Endothelial cell of umbilical vein (primary cell): Measurements from ENCODE around the gene C5. TPM values are rescaled to one million over a fixed set of nuclear protein-coding genes. Genes with fewer than 3 reads are reported as not detected.

Experiments
- BruUV-seq: library from RNA; stranded (reverse); fragments of 400-500 nt; replicated peaks from 2 replicates; lab custom pipeline; 2021; lab: Mats Ljungman, UMichigan
- CTCF ChIA-PET: fragments of 300-600, 350-600 bp; sonication (Branson Sonifier 250); formaldehyde crosslinking; loops from one replicate; lab custom pipeline; 2021; ENCODE audit warnings: antibody characterized with exemption, inconsistent platforms; lab: Charles Lee
- POLR2A ChIA-PET: fragments of 300-600, 350-600 bp; sonication (Branson Sonifier 250); formaldehyde crosslinking; loops from one replicate; lab custom pipeline; 2021; ENCODE audit warnings: antibody characterized with exemption, inconsistent platforms; lab: Charles Lee
- DNase-seq: peaks from one replicate; pipeline ENCODE4 v3.0.0-alpha.2; 2011; ENCODE audit warnings: low read depth, low spot score
- FAIRE-seq: peaks from 2 replicates; lab custom pipeline; 2011; peaks lifted over from hg19 to GRCh38; lab: Jason Lieb, UNC
- H2AFZ ChIP-seq: 2 replicates; pipeline ENCODE4 v1.6.0; 2012; ENCODE audit warnings: low read depth, low read length, control low read depth, inconsistent platforms
- H3K27ac ChIP-seq: 2 replicates; pipeline ENCODE4 v1.5.1; 2011; ENCODE audit warnings: low read depth, mild to moderate bottlenecking, control low read depth, low read length, moderate library complexity; ENCODE audit not compliant: insufficient read depth
- H3K27me3 ChIP-seq, 2 experiments: 2 replicates each; pipeline versions ENCODE4 v1.6.0 to v1.6.1; 2011; ENCODE audit warnings: low read length in 2 of 2, mixed read lengths in 1 of 2; ENCODE audit not compliant: control insufficient read depth in 2 of 2, insufficient read depth in 2 of 2
- H3K36me3 ChIP-seq, 2 experiments: 2 replicates in 1 of 2; 3 replicates in 1 of 2; pipeline ENCODE4 v1.5.1; 2011; ENCODE audit warnings: low read length in 2 of 2, mild to moderate bottlenecking in 1 of 2, moderate library complexity in 1 of 2; ENCODE audit not compliant: control insufficient read depth in 2 of 2, insufficient read depth in 2 of 2; ENCODE audit errors: extremely low read depth in 1 of 2
- H3K4me1 ChIP-seq: 3 replicates; pipeline ENCODE4 v1.5.1; 2011; ENCODE audit warnings: mild to moderate bottlenecking, low read length; ENCODE audit not compliant: control insufficient read depth, insufficient read depth; ENCODE audit errors: extremely low read depth
- H3K4me2 ChIP-seq: 2 replicates; pipeline ENCODE4 v1.6.1; 2011; ENCODE audit warnings: low read length, control low read depth, mixed read lengths; ENCODE audit not compliant: insufficient read depth
- H3K4me3 ChIP-seq, 3 experiments: fragments of 200-600 bp in 1 of 3; sonication (generic), shearing (Covaris generic) in 1 of 3; replicated peaks in 1 of 3; 2 replicates each; pipeline ENCODE4 v1.5.1; 2011 to 2016; ENCODE audit warnings: control low read depth in 3 of 3, low read length in 3 of 3, mild to moderate bottlenecking in 2 of 3, inconsistent platforms in 1 of 3, low read depth in 1 of 3, moderate library complexity in 1 of 3; ENCODE audit not compliant: insufficient read depth in 1 of 3
- H3K79me2 ChIP-seq: 2 replicates; pipeline ENCODE4 v1.6.0; 2012; ENCODE audit warnings: low read length, inconsistent platforms; ENCODE audit not compliant: control insufficient read depth, insufficient read depth
- H3K9ac ChIP-seq: replicated peaks from 2 replicates; pipeline ENCODE3; 2011; ENCODE audit warnings: low read length, control low read depth; ENCODE audit not compliant: insufficient read depth; ENCODE audit errors: extremely low read depth
- H3K9me1 ChIP-seq: replicated peaks from 3 replicates; pipeline ENCODE4 v1.6.0; 2011; ENCODE audit warnings: mild to moderate bottlenecking, low read length; ENCODE audit not compliant: control insufficient read depth, insufficient read depth; ENCODE audit errors: extremely low read depth
- H3K9me3 ChIP-seq: replicated peaks from 2 replicates; pipeline ENCODE4 v1.5.1; 2012; ENCODE audit warnings: low read length, inconsistent platforms; ENCODE audit not compliant: control insufficient read depth, insufficient read depth
- H4K20me1 ChIP-seq: replicated peaks from 2 replicates; pipeline ENCODE3; 2011; ENCODE audit warnings: mild to moderate bottlenecking, low read length; ENCODE audit not compliant: control insufficient read depth, insufficient read depth; ENCODE audit errors: extremely low read depth
- CTCF ChIP-seq, 2 donors: IDR thresholded peaks; 1 replicate in 1 of 2; 2 replicates in 1 of 2; pipeline ENCODE4 v1.5.1; 2011; ENCODE audit warnings: low read length in 2 of 2, mild to moderate bottlenecking in 2 of 2, moderate library complexity in 2 of 2, control low read depth in 1 of 2, inconsistent platforms in 1 of 2, low read depth in 1 of 2; ENCODE audit not compliant: insufficient read depth in 1 of 2; ENCODE audit errors: extremely low read depth in 1 of 2
- EZH2 ChIP-seq: IDR thresholded peaks from 2 replicates; pipeline ENCODE4 v1.6.1; 2012; ENCODE audit warnings: borderline replicate concordance, low read depth, mild to moderate bottlenecking, moderate library complexity, low read length, inconsistent platforms; ENCODE audit not compliant: severe bottlenecking
- FOS ChIP-seq: IDR thresholded peaks from 2 replicates; pipeline ENCODE4 v1.6.1; 2011; ENCODE audit warnings: mild to moderate bottlenecking, low read length, moderate library complexity, borderline replicate concordance; ENCODE audit not compliant: insufficient read depth
- GATA2 ChIP-seq: IDR thresholded peaks from 2 replicates; pipeline ENCODE4 v1.7.0; 2011; ENCODE audit warnings: low read depth, mild to moderate bottlenecking, moderate library complexity, mixed read lengths, low read length; ENCODE audit not compliant: insufficient read length, insufficient read depth
- JUN ChIP-seq: IDR thresholded peaks from 2 replicates; pipeline ENCODE4 v1.6.1; 2011; ENCODE audit warnings: borderline replicate concordance, low read depth; ENCODE audit not compliant: insufficient read length, insufficient read depth
- MAX ChIP-seq: IDR thresholded peaks from 2 replicates; pipeline ENCODE4 v1.6.1; 2011; ENCODE audit not compliant: insufficient read depth, insufficient read length
- MYC ChIP-seq: IDR thresholded peaks from one replicate; pipeline ENCODE4 v1.6.1; 2011; ENCODE audit warnings: mild to moderate bottlenecking, low read depth, low read length
- POLR2A ChIP-seq: IDR thresholded peaks from 2 replicates; pipeline ENCODE4 v1.6.1; 2012; ENCODE audit warnings: low read depth, mild to moderate bottlenecking, control low read depth, low read length
- POLR2AphosphoS5 ChIP-seq: IDR thresholded peaks from 2 replicates; pipeline ENCODE4 v1.6.1; 2012; ENCODE audit warnings: low read depth, mild to moderate bottlenecking, control low read depth, low read length, moderate library complexity; ENCODE audit not compliant: insufficient read depth
- dilution Hi-C: fragments of 300-500 bp; cut with MboI; formaldehyde crosslinking; loops from one replicate; pipeline ENCODE4 v1.15.0; 2019; ENCODE audit warnings: low sequenced_read_pairs; ENCODE audit not compliant: extremely low pct_ligation_motif_present
- intact Hi-C: fragments of 100-400 bp; cut with micrococcal nuclease; formaldehyde crosslinking; loops from one replicate; pipeline ENCODE4 v1.10.0; 2022
- polyA plus RNA-seq, 4 experiments: library from polyadenylated mRNA; depleted of rRNA in 3 of 4; stranded (reverse) in 3 of 4; unstranded in 1 of 4; fragments of >200 nt; gene quantifications; 2 replicates each; pipeline versions ENCODE4 v1.2.1 to v1.2.3, GENCODE V29; 2011 to 2012; ENCODE audit warnings: missing spikeins in 1 of 4
- total RNA-seq: library from RNA; stranded (reverse); gene quantifications from 2 replicates; pipeline ENCODE4 v1.2.3, GENCODE V29; 2021

Gene C5
- total and polyA plus RNA-seq, 2 donors (not counting 3 experiments of a cell fraction or from before 2014, with no cell fraction given): 0.79 to 1.6 TPM

GRCh38 chr9:120915854-120916470, 134.1 kb downstream of the C5 start:
- H4K20me1 ChIP-seq: no peaks in the 10 kb centered on the region
- H3K9ac ChIP-seq: no peak overlapping the region
- dilution Hi-C loops (no loop called here), intact Hi-C loops (no loop called here)
- no peak for TF ChIP-seq POLR2A
- TF ChIP-seq EZH2: no peak
- TF ChIP-seq JUN: no peak
- no peak for TF ChIP-seq GATA2
- TF ChIP-seq CTCF (IDR thresholded peaks at IDR 0.05; ENCODE audit: extremely low read depth in 1 of 2, insufficient read depth in 1 of 2, low read depth in 1 of 2, low read length in 2 of 2): no peak
- no peak for TF ChIP-seq MYC
- no peak for TF ChIP-seq POLR2AphosphoS5
- TF ChIP-seq MAX: no peak
- no peak for TF ChIP-seq FOS
- DNase-seq (no peak), FAIRE-seq (no peak)
- H3K27me3 ChIP-seq: no peaks in the 10 kb centered on the region
- ChIA-PET POLR2A (no interaction called here), CTCF (interaction anchor here (2.2 kb wide), 1 partner anchor 144 kb away, joined by 11 read pairs; no protein-coding TSS in a partner anchor)
- BruUV-seq: no TSS peak
- no peak overlapping the region for H2AFZ ChIP-seq
- H3K4me2 ChIP-seq: no peak overlapping the region
- no peaks in the 10 kb centered on the region for H3K9me3 ChIP-seq
- H3K27ac ChIP-seq: no peak overlapping the region
- no peaks in the 10 kb centered on the region for H3K79me2 ChIP-seq
- H3K36me3 ChIP-seq: no peaks in the 10 kb centered on the region
- H3K9me1 ChIP-seq: no peaks in the 10 kb centered on the region
- no peak overlapping the region for H3K4me3 ChIP-seq
- no peaks in the 10 kb centered on the region for H3K4me1 ChIP-seq
